Endothelial cell of umbilical vein (primary cell): ENCODE data around the gene TMEM127.

Experiments
- EZH2 ChIP-seq: IDR thresholded peaks from 2 replicates; pipeline ENCODE4 v1.6.1; 2012; ENCODE audit warnings: borderline replicate concordance, low read depth, mild to moderate bottlenecking, moderate library complexity, low read length, inconsistent platforms; ENCODE audit not compliant: severe bottlenecking
- FOS ChIP-seq: IDR thresholded peaks from 2 replicates; pipeline ENCODE4 v1.6.1; 2011; ENCODE audit warnings: mild to moderate bottlenecking, low read length, moderate library complexity, borderline replicate concordance; ENCODE audit not compliant: insufficient read depth
- MYC ChIP-seq: IDR thresholded peaks from one replicate; pipeline ENCODE4 v1.6.1; 2011; ENCODE audit warnings: mild to moderate bottlenecking, low read depth, low read length
- POLR2A ChIP-seq: IDR thresholded peaks from 2 replicates; pipeline ENCODE4 v1.6.1; 2012; ENCODE audit warnings: low read depth, mild to moderate bottlenecking, control low read depth, low read length
- POLR2AphosphoS5 ChIP-seq: IDR thresholded peaks from 2 replicates; pipeline ENCODE4 v1.6.1; 2012; ENCODE audit warnings: low read depth, mild to moderate bottlenecking, control low read depth, low read length, moderate library complexity; ENCODE audit not compliant: insufficient read depth
- TF ChIP-seq, protein P1 (sequence below), 2 donors: IDR thresholded peaks; 1 replicate in 1 of 2; 2 replicates in 1 of 2; pipeline ENCODE4 v1.5.1; 2011; ENCODE audit warnings: low read length in 2 of 2, mild to moderate bottlenecking in 2 of 2, moderate library complexity in 2 of 2, control low read depth in 1 of 2, inconsistent platforms in 1 of 2, low read depth in 1 of 2; ENCODE audit not compliant: insufficient read depth in 1 of 2; ENCODE audit errors: extremely low read depth in 1 of 2
- TF ChIP-seq, protein P2 (sequence below): IDR thresholded peaks from 2 replicates; pipeline ENCODE4 v1.6.1; 2011; ENCODE audit not compliant: insufficient read depth, insufficient read length

DNA sequence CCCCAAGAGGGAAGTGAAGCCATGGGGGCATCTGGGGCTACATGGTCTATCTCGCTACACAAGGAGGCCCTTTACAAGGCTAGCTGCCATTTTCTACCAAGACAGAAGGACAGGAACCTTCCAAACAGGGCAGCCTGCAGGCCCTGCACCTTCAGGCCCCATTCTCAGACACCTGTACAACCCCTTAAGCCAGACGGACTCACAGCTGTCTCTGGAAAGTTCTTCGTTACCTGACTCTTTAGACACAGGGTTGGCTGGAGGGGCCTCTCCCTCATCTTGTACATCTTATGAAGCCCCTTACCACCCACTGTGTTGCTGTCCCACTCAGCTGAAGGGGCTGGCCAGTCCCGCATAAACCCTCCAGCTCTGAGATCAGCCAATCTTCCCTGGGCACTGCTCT lies 17.2 kb downstream of the TMEM127 start:
- TF ChIP-seq, protein P1, sequence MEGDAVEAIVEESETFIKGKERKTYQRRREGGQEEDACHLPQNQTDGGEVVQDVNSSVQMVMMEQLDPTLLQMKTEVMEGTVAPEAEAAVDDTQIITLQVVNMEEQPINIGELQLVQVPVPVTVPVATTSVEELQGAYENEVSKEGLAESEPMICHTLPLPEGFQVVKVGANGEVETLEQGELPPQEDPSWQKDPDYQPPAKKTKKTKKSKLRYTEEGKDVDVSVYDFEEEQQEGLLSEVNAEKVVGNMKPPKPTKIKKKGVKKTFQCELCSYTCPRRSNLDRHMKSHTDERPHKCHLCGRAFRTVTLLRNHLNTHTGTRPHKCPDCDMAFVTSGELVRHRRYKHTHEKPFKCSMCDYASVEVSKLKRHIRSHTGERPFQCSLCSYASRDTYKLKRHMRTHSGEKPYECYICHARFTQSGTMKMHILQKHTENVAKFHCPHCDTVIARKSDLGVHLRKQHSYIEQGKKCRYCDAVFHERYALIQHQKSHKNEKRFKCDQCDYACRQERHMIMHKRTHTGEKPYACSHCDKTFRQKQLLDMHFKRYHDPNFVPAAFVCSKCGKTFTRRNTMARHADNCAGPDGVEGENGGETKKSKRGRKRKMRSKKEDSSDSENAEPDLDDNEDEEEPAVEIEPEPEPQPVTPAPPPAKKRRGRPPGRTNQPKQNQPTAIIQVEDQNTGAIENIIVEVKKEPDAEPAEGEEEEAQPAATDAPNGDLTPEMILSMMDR (IDR thresholded peaks at IDR 0.05; ENCODE audit: extremely low read depth in 1 of 2, insufficient read depth in 1 of 2, low read depth in 1 of 2, low read length in 2 of 2): no peak
- no peak for TF ChIP-seq EZH2
- no peak for TF ChIP-seq POLR2A
- TF ChIP-seq, protein P2, sequence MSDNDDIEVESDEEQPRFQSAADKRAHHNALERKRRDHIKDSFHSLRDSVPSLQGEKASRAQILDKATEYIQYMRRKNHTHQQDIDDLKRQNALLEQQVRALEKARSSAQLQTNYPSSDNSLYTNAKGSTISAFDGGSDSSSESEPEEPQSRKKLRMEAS: no peak
- TF ChIP-seq MYC: no peak
- TF ChIP-seq POLR2AphosphoS5: no peak
- no peak for TF ChIP-seq FOS
